ENCODE results near the gene POLR2E.

- TF ChIP-seq, protein P1, sequence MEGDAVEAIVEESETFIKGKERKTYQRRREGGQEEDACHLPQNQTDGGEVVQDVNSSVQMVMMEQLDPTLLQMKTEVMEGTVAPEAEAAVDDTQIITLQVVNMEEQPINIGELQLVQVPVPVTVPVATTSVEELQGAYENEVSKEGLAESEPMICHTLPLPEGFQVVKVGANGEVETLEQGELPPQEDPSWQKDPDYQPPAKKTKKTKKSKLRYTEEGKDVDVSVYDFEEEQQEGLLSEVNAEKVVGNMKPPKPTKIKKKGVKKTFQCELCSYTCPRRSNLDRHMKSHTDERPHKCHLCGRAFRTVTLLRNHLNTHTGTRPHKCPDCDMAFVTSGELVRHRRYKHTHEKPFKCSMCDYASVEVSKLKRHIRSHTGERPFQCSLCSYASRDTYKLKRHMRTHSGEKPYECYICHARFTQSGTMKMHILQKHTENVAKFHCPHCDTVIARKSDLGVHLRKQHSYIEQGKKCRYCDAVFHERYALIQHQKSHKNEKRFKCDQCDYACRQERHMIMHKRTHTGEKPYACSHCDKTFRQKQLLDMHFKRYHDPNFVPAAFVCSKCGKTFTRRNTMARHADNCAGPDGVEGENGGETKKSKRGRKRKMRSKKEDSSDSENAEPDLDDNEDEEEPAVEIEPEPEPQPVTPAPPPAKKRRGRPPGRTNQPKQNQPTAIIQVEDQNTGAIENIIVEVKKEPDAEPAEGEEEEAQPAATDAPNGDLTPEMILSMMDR (IDR thresholded peaks at IDR 0.05; ENCODE audit: low read depth, low read length, poor library complexity, severe bottlenecking), result no peak
- TF ChIP-seq EZH2phosphoT487 (IDR thresholded peaks at IDR 0.05; ENCODE audit: borderline replicate concordance, low read length), result no peak
These were observed 24.0 kb downstream of the POLR2E start for GRCh38 chr19:1070931-1071791.
